Left lobe of liver (tissue), 2 donors: Measurements from ENCODE around the gene KRT2. TPM values are rescaled to one million over a fixed set of nuclear protein-coding genes. Genes with fewer than 3 reads are reported as not detected.

ENCODE experiments used
- ATAC-seq: fragments of 200-7000 bp; cut with Tn5 transposase; one replicate; pipeline ENCODE4 v1.9.1; 2020; ENCODE audit warnings: mild to moderate bottlenecking, moderate library complexity
- DNase-seq: peaks from one replicate; pipeline ENCODE4 v3.0.0-alpha.2; 2020; ENCODE audit warnings: low spot score
- total RNA-seq: library from RNA; stranded (reverse); gene quantifications from one replicate; pipeline ENCODE4 v1.2.1, GENCODE V29; 2021
- donor health status: DM: no; HTN: no; CAD: no; lungs with moderate emphysema.
- donor health status: DM: no; HTN: yes; CAD: no.

KRT2 gene
- not detected for total RNA-seq

DNA sequence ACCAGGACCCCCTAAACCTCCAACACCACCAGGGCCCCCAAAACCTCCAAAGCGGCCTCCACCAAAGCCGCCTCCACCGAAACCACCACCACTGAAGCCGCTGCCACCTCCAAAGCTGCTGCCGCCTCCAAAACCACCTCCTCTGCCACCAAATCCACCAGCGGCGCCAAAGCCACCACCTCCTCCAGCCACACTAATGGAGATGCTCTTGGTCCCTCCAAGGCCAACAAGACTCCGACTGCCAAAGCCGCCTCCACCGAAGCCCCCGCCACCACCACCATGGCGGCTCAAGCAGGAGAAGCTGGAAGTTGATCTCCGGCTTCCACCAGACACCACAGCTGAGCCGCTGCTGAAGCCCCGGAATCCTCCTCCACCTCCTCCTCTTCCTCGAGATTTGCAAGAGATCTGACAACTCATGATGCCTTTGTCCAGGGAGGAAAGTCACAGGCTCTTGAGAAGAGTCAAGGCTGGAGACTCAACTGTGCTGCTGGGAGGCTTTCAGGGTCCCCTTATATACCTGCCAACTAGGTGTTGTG lies at the start of gene KRT2:
TSS of gene KRT2 (minus strand) at position 486 of the 536 bp plus-strand sequence. CDS start at position 417, 69 bp downstream.
- ATAC-seq (no peak), DNase-seq (peak; percentile 34)

DNA sequence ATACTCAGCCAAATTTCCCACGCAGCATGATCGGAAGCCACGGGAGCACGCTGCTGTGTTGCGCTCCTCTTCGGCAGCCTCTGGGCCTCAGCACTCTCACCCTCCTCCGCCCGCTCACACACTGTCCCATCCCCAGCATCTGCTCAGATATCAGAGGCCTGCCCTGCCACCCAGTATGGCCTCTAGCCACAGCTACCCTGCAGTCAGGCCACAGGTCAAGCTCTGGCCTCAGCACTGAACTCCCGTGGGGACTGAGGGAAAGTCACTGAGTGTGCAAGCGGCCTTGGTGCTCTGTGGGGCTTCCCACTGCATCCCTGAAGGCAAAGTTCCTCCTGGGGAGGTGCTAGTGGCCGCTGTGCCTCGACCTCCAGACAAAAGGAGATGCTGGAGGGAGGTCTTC lies 49.3 kb upstream of the KRT2 start:
- DNase-seq (no peak), ATAC-seq (no peak)

DNA sequence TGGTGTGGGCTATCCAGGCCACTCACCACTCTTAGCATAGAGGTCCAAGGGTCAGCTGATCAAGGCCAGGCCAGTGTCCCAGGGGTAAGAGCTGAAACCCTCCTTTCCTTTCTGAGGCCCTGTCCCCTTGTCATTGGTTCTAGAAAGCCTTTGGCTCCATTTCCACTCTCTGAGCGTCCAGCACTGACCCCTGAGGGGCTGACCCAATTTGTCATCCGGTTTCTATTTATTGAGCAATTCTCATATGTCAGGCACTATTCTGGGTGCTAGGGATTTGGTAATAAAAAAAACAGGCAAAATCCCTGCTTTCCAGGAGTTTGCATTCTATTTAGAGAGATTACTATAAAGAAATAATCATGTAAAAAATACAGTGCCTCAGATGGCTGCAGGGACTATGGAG lies 47.9 kb upstream of the KRT2 start:
- DNase-seq, result no peak
- ATAC-seq, result no peak

DNA sequence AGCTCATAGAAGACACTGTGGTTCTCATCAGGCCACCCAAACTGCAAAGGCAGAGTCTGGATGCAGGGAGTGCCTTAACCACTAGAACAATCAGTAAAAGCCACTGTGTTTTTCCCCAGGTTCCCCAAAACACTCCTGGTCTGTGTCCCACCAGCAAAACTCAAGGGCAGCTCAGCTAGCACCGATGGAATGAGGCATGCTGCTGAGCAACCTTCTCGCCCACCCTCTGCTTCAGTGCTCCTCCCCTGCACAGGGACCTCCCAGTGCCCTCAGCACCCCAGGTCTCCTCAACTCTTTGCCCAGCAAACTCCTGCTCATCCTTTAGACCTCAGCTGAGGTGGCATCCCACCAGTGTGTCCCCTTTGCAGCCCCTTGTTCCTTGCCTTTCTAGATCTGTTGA lies 47.4 kb upstream of the KRT2 start:
- no peak for DNase-seq
- ATAC-seq, result no peak

DNA sequence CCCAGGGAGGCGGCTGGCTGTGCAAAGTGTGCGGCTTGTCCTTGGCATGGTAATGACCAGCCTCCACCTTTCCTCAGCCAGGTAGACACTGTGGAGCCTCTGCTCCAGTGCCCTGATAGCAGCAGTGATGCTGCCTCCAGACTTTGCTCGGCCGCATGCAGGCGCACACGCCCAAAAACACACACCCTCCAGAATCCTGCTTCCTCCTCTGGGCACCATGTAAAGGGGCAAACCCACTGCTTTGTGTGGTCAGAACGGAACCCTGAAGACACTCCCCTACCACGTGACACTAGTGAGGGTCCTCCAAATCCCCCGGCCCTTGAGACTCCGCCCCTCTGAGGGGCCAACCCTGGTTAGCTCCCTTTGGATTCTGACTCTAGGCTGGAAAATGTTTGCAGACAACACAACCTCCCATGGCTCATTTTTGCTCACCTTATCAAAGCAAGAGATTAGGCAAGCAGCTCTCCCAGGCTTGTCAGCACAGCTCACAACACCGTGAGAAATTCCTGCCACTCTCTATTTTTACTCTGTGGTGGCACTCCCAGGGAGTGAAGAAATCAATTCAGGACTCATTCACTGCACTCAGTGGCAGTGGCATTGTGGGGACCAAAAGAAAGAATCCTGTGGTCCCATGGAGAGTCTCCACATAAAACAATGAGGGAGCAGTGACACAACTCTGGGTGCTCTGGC lies 46.8 kb upstream of the KRT2 start:
- ATAC-seq (no peak), DNase-seq (no peak)

DNA sequence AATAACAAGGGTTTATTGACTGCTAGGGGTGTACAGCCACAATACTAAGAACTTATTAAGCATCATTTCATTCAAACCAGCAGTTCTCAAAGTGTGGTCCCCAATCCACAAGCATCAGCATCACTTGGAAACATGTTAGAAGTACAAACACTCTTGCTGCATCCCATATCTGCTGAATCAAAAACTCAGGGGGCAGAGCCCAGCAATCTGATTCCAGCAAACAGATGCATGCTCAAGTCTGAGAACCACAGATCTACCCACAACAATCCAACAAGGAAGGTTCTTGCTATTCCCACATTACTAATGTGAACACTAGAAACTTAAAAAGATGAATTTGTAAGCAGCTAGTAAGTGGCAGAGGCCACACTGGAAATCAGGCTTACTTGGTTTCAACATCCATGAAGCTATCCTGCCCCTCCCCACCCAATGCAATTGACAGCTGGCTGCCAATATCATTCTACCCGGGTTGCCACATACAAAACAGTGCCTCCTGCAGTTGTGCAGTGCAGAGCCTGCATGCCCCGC lies 45.1 kb upstream of the KRT2 start:
- DNase-seq (no peak), ATAC-seq (no peak)

DNA sequence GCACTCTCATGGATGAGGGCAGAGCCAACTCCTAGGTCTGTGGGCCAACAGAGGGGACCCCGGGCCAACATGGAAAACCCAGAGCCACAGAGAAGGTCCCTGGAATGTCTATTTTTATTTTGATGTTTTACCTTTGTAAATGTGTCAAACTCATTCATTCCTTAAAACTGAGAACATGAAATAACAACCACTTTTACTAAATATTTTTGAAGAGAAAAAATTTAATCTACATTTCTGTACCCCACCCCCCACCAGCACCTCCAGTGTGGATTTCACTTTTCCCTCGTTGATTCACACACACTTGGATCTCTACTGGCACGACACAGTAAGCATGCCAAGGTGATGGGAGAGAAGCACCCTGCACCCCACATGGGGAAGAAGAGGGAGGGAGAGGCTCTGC lies 44.6 kb upstream of the KRT2 start:
- no peak for ATAC-seq
- DNase-seq, result no peak

DNA sequence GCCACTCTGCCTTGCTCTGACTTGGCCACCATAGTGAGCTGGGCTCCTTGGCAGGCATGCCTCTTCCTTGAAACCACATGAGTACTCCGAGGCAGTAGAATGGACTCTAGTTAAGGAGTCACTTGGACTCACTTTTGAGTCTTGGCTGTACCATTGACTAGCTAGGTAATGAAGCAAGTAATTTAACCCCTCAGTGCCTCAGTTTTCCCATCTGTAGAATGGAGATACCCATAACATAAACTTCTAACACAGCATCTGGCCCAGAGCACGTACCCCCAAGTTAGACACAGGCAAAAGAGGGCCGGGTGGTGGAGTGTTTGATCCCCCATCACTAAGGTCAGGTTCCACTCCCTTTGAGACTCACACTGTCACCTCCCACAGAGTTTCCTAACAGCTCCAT lies 43.0 kb upstream of the KRT2 start:
- no peak for DNase-seq
- no peak for ATAC-seq

DNA sequence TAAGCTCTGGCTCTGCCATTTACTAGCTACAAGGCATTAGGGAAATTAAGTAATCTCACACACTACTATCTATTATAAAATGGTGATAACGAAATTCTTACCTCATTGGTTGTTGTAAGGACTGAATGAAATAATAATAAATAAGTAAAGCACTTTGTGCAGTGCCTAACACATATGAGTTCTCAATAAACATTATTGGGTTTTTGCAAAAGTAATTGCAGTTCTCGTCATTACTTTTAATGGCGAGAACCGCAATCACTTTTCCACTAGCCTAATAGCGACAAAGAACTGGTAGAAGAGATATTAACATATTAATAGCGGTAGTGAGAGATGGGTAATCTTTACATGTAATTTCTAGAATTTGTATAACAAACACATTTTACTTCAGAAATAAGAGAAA lies 42.1 kb upstream of the KRT2 start:
- DNase-seq (no peak), ATAC-seq (no peak)

DNA sequence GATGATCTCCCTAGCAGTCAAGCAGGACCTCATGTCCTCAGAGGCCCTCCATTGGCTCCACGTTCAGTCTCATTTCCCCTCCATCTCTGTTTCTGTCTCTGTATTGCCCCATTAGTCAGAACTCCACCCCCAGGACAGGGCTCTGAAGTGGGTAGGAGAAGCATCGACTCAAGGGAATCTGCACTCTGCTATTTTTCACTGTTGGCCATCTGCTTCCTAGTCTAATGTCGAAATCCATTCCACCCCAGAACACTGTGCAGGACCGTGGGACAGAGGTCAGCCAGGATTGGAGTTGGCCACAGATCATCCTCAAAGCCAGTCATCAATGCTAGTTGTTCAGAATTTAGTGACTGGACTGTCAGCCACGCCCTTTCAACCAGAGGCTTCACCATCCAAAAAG lies 41.2 kb upstream of the KRT2 start:
- DNase-seq (no peak), ATAC-seq (no peak)

DNA sequence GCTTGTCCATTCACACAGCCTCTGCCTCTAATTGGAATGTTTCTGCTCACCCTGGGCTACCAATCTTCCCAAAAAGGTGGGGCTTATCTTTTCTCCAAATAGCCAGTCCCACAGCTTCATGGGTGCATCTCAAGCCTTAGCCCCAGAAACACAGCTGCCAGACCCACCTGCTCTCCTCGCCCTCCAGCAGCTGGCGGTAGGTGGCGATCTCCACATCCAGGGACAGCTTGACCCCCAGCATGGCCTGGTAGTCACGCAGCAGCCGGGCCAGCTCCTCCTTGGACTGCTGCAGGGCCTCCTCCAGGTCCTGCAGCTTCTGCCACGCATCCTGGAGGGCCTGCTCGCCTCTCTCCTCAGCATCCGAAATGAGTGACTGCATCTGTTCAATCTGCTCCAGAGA lies 40.2 kb upstream of the KRT2 start:
- DNase-seq (no peak), ATAC-seq (no peak)

DNA sequence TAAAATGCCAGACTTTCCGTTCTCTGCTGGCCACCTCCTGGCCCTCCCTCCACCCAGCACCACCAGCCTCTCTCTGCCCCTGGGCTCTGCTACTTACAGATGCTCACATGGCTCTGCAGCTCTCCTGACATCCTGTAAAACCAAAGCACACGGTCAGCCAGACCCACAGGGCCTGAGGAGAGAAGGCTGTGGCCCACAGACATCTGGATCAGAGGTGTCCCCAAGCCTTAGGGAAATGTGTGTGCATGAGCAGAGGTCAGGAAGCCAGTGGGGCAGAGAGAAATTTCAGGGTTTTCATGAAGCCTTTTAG lies 39.8 kb upstream of the KRT2 start:
- ATAC-seq (no peak), DNase-seq (no peak)

DNA sequence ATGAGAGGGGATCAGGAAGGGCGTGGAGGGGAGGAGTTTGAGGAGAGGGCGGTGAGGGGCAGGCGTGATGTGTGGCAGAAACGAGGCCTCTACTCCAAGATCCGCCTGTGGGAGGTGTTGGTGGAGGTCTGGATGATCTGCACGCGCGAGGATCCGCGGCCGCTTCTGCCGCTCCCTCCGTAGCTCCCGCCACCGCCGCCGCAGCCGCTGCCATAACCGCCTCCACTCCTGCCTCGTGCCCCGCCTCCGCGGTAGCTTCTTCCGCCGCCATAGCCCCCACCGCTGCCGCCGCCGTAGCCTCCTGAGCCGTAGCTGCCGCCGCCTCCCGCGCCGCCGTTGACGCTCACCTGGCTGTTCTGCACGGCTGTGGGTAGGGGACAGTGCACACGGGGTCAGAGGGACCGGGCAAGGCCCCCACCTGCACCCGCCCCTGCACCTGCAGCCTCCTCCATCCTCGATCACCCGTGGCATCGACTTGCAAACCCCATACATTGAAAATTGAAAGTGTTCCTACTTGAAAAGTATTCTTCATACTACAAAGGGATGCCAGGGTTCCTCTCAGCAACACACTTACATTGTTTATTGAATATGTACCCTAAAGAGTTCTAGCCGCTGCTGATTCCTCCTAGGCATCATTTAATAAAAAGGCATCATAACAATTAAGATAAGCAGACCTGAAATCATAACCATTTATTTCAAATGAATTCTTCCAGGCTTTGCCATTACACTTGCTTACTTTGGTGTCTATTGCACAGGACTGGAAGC lies 39.2 kb upstream of the KRT2 start:
- DNase-seq, result no peak
- ATAC-seq, result peak; percentile 32

DNA sequence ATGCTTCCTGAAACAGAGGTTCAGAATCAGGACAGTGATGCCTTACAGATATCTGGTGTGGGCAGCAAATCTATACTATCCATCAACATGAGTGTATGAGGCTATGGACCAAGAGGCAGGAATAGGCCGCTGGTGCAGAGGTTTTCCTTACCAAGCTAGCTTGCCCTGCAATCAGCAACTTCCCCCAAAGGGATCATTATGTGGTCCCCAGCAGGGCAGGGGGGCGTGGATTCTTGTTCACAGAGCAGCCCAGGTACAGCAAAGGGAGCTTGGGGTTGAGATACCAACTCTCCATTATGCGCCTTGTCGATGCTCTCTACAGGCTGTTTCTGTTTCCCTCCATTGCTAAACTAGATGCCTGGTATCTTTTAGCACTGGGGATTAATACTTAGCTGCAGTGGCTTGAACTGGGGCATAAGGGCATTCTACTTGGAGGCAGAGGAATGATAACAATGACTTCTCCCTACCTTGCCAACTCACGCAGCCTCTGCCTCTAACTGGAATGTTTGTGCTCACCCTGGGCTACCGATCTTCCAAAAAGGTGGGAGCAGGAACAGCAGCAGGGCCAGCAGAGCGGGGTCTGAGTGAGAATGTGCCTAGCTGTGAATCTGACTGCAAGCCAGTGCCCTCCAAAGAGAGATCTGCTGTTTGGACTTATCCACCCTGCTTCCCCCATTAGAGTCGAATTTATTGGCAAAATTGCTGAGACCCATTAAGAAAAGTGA lies 38.5 kb upstream of the KRT2 start:
- ATAC-seq (no peak), DNase-seq (no peak)

DNA sequence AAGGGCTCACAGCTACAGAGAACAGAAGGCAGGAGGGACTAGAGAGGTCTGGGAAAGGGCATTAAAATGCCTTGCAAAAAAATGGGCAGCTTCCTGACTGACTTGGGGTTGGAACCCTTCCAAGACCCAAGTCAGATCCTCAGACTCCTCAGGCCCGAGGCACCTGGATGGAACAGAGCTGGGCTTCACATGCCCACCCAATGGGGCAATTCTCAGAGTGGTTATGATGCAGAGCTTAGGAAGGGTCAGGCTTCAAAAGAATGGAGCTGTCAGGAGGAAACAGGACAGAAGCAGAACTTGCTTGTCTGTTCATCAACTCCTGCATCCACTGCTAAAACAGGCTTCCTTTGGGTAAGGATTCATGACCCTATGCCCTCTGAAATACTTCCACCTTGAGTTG lies 37.9 kb upstream of the KRT2 start:
- ATAC-seq (no peak), DNase-seq (no peak)

DNA sequence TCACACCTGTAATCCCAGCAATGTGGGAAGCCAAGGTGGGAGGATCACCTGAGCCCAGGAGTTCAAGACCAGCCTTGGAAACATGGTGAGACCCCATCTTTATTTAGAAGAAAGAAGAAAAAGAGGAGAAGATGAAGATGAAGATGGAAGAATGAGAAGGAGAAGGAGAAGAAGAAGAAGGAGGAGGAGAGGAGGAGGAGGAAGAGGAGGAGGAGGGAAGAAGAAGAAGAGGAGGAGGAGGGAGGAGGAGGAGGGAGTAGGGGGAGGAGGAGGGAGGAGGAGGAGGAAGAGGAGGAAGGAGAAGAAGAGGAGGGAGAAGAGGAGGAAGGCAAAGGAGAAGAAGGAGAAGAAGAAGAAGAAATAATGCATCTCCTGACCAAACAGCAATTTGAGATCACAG lies 37.2 kb upstream of the KRT2 start:
- DNase-seq (no peak), ATAC-seq (no peak)

DNA sequence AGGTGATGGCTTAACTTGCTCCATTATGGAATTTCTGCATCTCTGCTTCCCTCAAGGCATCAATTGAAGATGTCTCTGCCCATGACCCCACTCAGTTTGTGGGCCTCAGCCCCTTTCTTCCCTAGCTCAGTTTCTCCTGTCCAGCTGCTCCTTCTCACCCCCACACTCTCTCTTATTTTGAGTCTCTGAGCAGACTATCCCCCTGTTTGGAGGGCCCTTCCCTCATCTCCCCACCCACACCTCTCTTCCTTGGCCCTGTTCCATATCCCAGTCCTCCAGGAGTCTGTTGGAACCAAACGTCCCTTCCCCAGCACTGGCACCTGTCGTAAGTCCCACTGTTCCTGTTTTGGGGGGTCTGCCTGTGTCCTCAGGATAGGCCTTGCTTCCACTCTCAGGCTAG lies 36.5 kb upstream of the KRT2 start:
- ATAC-seq, result no peak
- DNase-seq, result no peak

DNA sequence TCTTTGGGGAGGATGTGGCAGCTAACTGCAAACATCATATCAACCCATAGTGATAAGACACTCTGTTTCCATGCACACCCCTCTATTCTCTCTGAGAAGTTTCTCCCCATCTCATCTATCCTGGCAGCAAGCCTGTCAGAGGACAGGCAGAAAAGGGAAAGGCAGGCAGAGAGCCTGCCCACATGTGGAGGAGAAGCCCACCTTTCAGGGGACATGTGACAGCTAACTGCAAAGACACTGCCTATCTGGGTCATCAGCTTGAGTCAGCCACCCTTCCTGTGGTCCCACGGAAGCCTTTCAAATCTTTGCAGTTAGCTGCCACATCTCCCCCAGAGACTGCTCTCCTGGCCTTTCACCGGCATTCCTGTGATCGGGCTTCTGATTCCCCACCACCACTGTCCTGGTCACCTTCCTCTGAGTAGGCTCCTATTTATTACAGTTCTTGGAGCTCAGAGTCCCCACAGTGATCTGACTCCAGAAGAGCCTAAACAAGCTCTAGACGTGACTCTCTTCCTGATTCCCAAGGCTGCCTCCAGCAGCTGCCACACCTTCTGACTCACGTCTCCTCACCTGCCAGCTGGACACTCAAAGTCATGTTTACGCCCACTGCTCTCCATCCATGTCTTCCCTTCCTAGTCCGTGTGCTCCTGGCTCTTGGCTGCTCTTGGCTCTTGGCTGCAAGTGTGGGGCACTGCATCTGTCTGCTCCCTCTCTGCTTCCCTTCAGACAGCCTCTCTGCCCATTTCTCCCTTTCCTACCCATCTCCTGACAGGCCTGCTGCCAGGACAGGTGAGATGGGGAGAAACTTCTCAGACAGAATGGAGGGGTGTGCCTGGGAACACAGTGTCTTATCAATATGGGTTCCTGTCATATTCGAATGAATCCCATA lies 35.7 kb upstream of the KRT2 start:
- DNase-seq (no peak), ATAC-seq (no peak)

DNA sequence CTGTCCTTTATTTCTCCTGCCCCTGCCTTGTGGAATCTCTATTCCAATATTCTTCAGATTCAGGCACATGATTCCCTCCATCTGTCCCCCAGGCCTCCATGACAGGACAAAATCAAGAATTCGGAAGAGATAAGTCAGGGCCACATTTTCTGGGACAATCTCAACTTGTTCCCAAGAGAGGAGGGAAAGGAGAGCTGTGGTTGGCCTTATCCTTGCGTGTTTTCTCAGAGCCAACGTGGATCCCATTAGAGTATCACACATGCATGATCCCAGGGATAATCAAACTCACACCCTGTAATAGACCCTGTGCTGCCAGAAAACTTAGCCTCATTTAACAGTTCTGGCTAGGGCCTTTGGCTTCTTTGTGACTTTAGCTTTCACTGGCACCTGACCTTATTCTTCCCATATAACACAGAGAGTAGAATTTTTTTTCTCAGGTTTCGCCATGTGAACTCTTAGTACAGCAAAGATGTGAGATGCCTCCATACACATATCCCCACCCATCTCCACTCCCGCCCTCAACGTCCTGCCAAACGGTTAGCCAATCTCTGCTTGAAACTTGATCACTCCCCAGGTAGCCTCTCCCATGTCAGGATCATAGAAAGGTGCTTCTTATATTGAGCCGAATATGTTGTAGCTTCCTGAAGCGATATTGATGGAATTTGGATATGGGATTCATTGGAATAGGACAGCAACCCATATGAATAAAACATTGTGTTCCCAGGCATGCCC lies 34.9 kb upstream of the KRT2 start:
- ATAC-seq (no peak), DNase-seq (no peak)

DNA sequence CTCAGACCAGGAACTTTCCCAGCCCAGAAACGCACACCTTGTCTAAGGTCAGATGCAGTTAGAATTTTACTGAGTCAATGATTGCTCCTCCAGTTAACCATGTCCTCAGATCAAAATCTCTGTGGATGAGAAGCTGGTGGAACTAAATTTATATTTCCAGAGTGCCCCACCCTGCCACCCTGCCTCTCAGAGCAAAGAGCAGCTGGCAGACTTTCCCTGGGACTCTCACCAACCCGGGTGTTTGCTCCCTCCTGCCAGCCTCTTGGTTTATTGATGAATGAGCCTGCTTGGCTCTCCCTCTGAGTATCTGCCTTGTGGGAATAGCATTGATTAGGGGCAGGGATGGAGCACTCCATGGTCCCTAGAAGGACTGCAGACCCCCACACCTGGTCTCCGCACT lies 34.1 kb upstream of the KRT2 start:
- no peak for DNase-seq
- ATAC-seq, result no peak
